ENCODE results near the gene ACAP2.

Gene ACAP2

DNA sequence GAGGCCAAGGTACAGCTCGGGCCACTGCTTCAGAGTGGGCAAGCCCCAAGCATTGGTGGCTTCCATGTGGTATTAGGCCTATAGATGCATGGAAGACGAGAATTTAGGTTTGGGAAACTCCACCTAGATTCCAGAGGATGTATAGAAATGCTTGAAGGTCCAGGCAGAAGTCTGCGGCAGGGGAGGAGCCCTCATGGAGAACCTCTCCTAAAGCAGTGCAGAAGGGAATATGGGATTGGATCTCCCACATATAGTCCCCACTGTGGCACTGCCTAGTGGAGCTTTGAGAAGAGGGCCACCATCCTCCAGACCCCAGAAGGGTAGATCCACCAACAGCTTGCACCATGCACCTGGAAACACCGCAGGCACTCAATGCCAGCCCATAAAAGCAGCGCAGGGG lies 123.8 kb downstream of the ACAP2 start:
- ChIA-PET CTCF (no interaction called here), POLR2A (no interaction called here)
- no peak for DNase-seq (ENCODE audit: extremely low spot score)
- TF ChIP-seq L3MBTL2 (conservative IDR thresholded peaks at IDR 0.05) (no peak), FOXK2 (IDR thresholded peaks at IDR 0.05) (no peak), HDGF (IDR thresholded peaks at IDR 0.05; ENCODE audit: borderline replicate concordance) (no peak), ZNF384 (IDR thresholded peaks at IDR 0.05) (no peak), LEF1 (IDR thresholded peaks at IDR 0.05; ENCODE audit: borderline replicate concordance) (no peak), ELF4 (IDR thresholded peaks at IDR 0.05) (no peak), FOXM1 (IDR thresholded peaks at IDR 0.05; ENCODE audit: borderline replicate concordance) (no peak), FOXA1 (IDR thresholded peaks at IDR 0.05) (no peak), TARDBP (IDR thresholded peaks at IDR 0.05) (no peak), SP1 (IDR thresholded peaks at IDR 0.05) (no peak), CTBP1 (IDR thresholded peaks at IDR 0.05; ENCODE audit: borderline replicate concordance) (no peak), ARNT (IDR thresholded peaks at IDR 0.05) (no peak)
- TF ChIP-seq, protein P1, sequence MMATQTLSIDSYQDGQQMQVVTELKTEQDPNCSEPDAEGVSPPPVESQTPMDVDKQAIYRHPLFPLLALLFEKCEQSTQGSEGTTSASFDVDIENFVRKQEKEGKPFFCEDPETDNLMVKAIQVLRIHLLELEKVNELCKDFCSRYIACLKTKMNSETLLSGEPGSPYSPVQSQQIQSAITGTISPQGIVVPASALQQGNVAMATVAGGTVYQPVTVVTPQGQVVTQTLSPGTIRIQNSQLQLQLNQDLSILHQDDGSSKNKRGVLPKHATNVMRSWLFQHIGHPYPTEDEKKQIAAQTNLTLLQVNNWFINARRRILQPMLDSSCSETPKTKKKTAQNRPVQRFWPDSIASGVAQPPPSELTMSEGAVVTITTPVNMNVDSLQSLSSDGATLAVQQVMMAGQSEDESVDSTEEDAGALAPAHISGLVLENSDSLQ (IDR thresholded peaks at IDR 0.05) = no peak

DNA sequence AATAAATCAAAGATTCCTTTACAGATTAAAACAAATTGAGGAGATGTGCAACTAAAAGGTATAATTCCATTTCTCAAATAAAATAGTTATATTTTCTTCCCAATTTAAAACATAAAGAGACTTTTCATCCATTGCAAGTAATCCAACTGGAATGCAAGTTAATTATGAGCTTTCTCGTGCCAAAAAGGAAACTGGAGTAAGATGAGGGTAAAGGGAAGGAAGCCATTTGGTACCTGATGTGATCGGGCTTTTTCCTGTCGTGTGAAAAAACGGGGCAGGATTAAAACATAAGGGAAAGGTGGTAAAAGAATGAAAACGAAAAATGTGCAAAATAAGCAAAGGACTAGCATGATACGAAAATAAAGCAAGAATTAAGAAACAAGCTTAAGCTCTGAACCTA lies 130.1 kb downstream of the ACAP2 start:
- CTCF ChIA-PET = interaction anchor here (0.6 to 0.7 kb wide), 2 partner anchors 203 to 828 kb away, joined by 6 read pairs; no protein-coding TSS in a partner anchor
- POLR2A ChIA-PET = no interaction called here
- DNase-seq (ENCODE audit: extremely low spot score) = no peak
- TF ChIP-seq L3MBTL2 (conservative IDR thresholded peaks at IDR 0.05) = no peak

DNA sequence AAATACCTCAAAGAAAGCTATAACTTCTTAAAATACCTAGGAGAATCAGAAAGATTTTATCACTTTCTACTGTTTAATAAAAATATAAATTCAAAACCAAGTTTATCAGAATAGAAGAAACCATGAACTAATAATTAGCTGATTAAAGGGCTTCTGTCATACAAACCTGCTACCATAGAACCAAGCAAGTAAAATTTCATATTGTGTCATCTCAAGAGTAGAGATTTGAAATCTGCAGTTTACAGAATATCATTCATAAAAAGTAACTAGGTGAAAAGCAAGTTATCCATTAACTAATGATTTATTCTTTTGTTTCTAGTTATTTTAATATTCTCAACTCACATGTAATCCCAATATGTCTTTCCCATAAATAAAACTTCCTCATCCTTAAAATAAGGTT lies 135.1 kb downstream of the ACAP2 start:
- ChIA-PET POLR2A (no interaction called here), CTCF (no interaction called here)
- DNase-seq (ENCODE audit: extremely low spot score) = no peak
- TF ChIP-seq ELF4 (IDR thresholded peaks at IDR 0.05) = no peak
- TF ChIP-seq ZNF384 (IDR thresholded peaks at IDR 0.05) = no peak
- TF ChIP-seq BHLHE40 (IDR thresholded peaks at IDR 0.05; ENCODE audit: borderline replicate concordance) = no peak
- no peak for TF ChIP-seq CTBP1 (IDR thresholded peaks at IDR 0.05; ENCODE audit: borderline replicate concordance)
- TF ChIP-seq ARNT (IDR thresholded peaks at IDR 0.05) = no peak
- no peak for TF ChIP-seq L3MBTL2 (conservative IDR thresholded peaks at IDR 0.05)
- no peak for TF ChIP-seq FOXA1 (IDR thresholded peaks at IDR 0.05)
- no peak for TF ChIP-seq SUZ12 (IDR thresholded peaks at IDR 0.05)

DNA sequence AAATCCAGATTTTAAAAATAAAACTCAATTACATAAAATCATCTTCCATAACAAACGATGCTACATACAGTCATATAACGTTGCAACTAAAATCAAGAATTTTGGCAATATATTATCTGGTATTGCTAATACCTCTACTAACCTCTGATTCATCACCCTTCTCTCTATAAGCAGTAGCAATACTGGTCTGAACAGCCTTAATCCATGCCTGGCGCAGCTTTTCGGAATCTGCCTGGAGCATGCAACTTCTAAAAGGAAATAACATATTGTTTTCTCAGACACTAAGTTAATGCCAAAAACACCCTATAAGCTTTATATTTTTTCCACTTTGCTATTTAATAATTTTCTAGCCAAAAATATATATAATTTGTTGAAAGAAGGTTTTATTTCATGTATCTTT lies 136.5 kb downstream of the ACAP2 start:
- no peak for DNase-seq (ENCODE audit: extremely low spot score)
- POLR2A ChIA-PET = no interaction called here
- TF ChIP-seq FOXA1 (IDR thresholded peaks at IDR 0.05) = no peak
- TF ChIP-seq ZNF384 (IDR thresholded peaks at IDR 0.05) = no peak
- TF ChIP-seq NFRKB (IDR thresholded peaks at IDR 0.05) = no peak
- no peak for TF ChIP-seq FOXM1 (IDR thresholded peaks at IDR 0.05; ENCODE audit: borderline replicate concordance)
- no peak for TF ChIP-seq SUZ12 (IDR thresholded peaks at IDR 0.05)
- TF ChIP-seq BHLHE40 (IDR thresholded peaks at IDR 0.05; ENCODE audit: borderline replicate concordance) = no peak
- TF ChIP-seq TARDBP (IDR thresholded peaks at IDR 0.05) = no peak
- CTCF ChIA-PET = no interaction called here

- no peak for DNase-seq (ENCODE audit: extremely low spot score)
- ChIA-PET CTCF (no interaction called here), POLR2A (no interaction called here)
- no peak for TF ChIP-seq FOXK2 (IDR thresholded peaks at IDR 0.05)
- TF ChIP-seq SP1 (IDR thresholded peaks at IDR 0.05) = no peak
- TF ChIP-seq TARDBP (IDR thresholded peaks at IDR 0.05) = no peak
- no peak for TF ChIP-seq FOXM1 (IDR thresholded peaks at IDR 0.05; ENCODE audit: borderline replicate concordance)
- TF ChIP-seq, protein P1 (IDR thresholded peaks at IDR 0.05) = no peak
- no peak for TF ChIP-seq ELF4 (IDR thresholded peaks at IDR 0.05)
- no peak for TF ChIP-seq L3MBTL2 (conservative IDR thresholded peaks at IDR 0.05)
- TF ChIP-seq ZNF384 (IDR thresholded peaks at IDR 0.05) = no peak
- no peak for TF ChIP-seq ARNT (IDR thresholded peaks at IDR 0.05)
- TF ChIP-seq NFRKB (IDR thresholded peaks at IDR 0.05) = no peak
- no peak for TF ChIP-seq HDGF (IDR thresholded peaks at IDR 0.05; ENCODE audit: borderline replicate concordance)
- TF ChIP-seq LEF1 (IDR thresholded peaks at IDR 0.05; ENCODE audit: borderline replicate concordance) = no peak
- no peak for TF ChIP-seq FOXA1 (IDR thresholded peaks at IDR 0.05)
- no peak for TF ChIP-seq SUZ12 (IDR thresholded peaks at IDR 0.05)
- no peak for TF ChIP-seq BHLHE40 (IDR thresholded peaks at IDR 0.05; ENCODE audit: borderline replicate concordance)
- no peak for TF ChIP-seq CTBP1 (IDR thresholded peaks at IDR 0.05; ENCODE audit: borderline replicate concordance)
Measured at GRCh38 chr3:195302431-195302830, 140.4 kb downstream of the ACAP2 start.

DNA sequence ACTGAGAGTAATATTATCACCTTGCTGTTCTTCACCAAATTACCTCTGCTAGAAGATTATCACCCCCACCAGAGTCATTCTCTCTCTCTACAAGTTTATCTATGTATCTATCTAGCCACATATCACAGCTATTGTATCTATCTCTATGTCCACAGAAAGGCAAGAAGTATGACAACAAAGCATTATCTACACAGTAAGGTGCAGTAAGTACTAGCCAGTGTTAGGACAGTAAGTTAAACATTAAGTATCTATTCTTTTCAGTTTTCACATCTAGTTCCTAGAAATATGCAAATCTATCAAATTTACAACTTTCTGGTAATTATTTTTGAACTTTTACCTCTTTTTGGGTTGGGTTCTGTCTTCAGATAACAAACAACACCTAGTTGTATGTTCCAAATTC lies 145.4 kb downstream of the ACAP2 start:
- ChIA-PET POLR2A (no interaction called here), CTCF (no interaction called here)
- DNase-seq (ENCODE audit: extremely low spot score) = no peak
- TF ChIP-seq NFRKB (IDR thresholded peaks at IDR 0.05) (no peak), FOXM1 (IDR thresholded peaks at IDR 0.05; ENCODE audit: borderline replicate concordance) (no peak)

DNA sequence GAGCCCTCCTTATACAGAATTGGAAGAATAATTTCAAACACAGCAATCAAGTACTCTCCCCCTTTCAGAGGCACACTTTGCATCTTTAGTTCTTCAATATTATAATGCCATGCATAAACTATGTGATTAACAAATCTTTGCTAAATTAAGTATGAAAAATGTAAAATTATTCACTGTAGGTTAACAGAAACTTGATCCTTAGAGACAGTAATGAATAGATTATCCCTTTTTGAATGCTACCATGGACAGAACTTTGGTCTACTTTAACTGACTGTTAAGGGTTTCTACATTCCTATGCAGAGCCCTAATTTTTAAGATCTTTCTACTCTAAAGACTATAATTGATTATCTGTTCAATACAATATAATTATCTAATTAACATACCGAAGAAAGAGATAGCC lies 146.2 kb downstream of the ACAP2 start:
- POLR2A ChIA-PET = no interaction called here
- TF ChIP-seq NFRKB (IDR thresholded peaks at IDR 0.05) (no peak), LEF1 (IDR thresholded peaks at IDR 0.05; ENCODE audit: borderline replicate concordance) (no peak), BHLHE40 (IDR thresholded peaks at IDR 0.05; ENCODE audit: borderline replicate concordance) (no peak), HDGF (IDR thresholded peaks at IDR 0.05; ENCODE audit: borderline replicate concordance) (no peak), SUZ12 (IDR thresholded peaks at IDR 0.05) (no peak), FOXA1 (IDR thresholded peaks at IDR 0.05) (no peak), TARDBP (IDR thresholded peaks at IDR 0.05) (no peak), SP1 (IDR thresholded peaks at IDR 0.05) (no peak), FOXM1 (IDR thresholded peaks at IDR 0.05; ENCODE audit: borderline replicate concordance) (no peak), CTBP1 (IDR thresholded peaks at IDR 0.05; ENCODE audit: borderline replicate concordance) (no peak), ARNT (IDR thresholded peaks at IDR 0.05) (no peak), L3MBTL2 (conservative IDR thresholded peaks at IDR 0.05) (no peak), FOXK2 (IDR thresholded peaks at IDR 0.05) (no peak), ZNF384 (IDR thresholded peaks at IDR 0.05) (no peak), ELF4 (IDR thresholded peaks at IDR 0.05) (no peak)
- TF ChIP-seq, protein P1 (IDR thresholded peaks at IDR 0.05) = no peak
- DNase-seq (ENCODE audit: extremely low spot score) = no peak
- CTCF ChIA-PET = no interaction called here

All from HEK293T (cell line).